ENCODE data around the gene FRMD3.

DNA sequence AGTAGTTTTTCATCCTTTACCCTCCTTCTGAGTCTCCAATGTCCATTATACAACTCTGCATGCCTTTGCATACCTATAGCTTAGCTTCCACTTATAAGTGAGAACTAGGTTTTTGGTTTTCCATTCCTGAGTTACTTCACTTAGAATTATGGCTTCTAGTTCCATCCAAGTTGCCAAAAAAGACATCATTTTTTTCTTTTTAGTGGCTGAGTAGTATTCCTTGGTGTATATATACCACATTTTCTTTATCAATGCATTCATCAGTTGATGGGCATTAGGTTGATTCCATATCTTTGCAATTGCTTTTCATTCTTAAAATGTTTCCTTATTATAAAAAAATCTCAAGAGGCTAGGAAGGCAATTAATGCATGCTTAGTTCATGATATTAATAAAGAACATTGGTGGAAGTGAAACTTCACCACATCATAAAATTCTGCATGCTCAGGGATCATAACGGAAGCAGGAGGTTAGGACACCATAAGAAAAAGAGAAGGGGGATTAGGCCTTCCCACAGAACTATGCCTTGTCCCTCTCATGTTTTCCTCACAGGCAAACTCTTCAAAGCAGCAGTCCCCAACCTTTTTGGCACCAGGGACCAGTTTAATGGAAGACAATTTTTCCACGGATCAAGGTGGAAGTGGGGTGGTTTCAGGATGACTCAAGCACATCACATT is 105.2 kb downstream of the FRMD3 start:
- TF ChIP-seq POLR2A (IDR thresholded peaks at IDR 0.05) (no peak), POLR2AphosphoS5 (IDR thresholded peaks at IDR 0.05) (no peak)
- TF ChIP-seq, protein P1, sequence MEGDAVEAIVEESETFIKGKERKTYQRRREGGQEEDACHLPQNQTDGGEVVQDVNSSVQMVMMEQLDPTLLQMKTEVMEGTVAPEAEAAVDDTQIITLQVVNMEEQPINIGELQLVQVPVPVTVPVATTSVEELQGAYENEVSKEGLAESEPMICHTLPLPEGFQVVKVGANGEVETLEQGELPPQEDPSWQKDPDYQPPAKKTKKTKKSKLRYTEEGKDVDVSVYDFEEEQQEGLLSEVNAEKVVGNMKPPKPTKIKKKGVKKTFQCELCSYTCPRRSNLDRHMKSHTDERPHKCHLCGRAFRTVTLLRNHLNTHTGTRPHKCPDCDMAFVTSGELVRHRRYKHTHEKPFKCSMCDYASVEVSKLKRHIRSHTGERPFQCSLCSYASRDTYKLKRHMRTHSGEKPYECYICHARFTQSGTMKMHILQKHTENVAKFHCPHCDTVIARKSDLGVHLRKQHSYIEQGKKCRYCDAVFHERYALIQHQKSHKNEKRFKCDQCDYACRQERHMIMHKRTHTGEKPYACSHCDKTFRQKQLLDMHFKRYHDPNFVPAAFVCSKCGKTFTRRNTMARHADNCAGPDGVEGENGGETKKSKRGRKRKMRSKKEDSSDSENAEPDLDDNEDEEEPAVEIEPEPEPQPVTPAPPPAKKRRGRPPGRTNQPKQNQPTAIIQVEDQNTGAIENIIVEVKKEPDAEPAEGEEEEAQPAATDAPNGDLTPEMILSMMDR (IDR thresholded peaks at IDR 0.05) = no peak
